ENCODE results near the gene RPL35A. TPM values are rescaled to one million over a fixed set of nuclear protein-coding genes. Genes with fewer than 3 reads are reported as not detected.

RPL35A gene
- total and polyA plus RNA-seq, 2 experiments from 2014 or later = 1,070 to 2,096 TPM

- Histone ChIP-seq H3K79me2 (replicated peaks; ENCODE audit: insufficient read depth) (no peaks in the 10 kb centered on the region), H3K27ac (ENCODE audit: low read depth) (no peak overlapping the region), H3F3A (replicated peaks; ENCODE audit: low read depth) (no peaks in the 10 kb centered on the region), H3K36me3 (ENCODE audit: insufficient read depth) (no peaks in the 10 kb centered on the region), H2AFZ (no peak overlapping the region), H3K27me3 (ENCODE audit: insufficient read depth) (no peaks in the 10 kb centered on the region), H3K9me2 (ENCODE audit: insufficient read depth) (no peaks in the 10 kb centered on the region), H3K4me1 (ENCODE audit: insufficient read depth) (no peaks in the 10 kb centered on the region), H3K4me2 (no peak overlapping the region), H4K20me1 (replicated peaks; ENCODE audit: insufficient read depth) (no peaks in the 10 kb centered on the region; the same call in 1 of the 2 replicates), H3K4me3 (no peak overlapping the region)
- Mint-ChIP-seq H3K36me3 (ENCODE audit: low read depth) (no peaks in the 10 kb centered on the region), H3K27me3 (ENCODE audit: insufficient read depth, low read depth, poor library complexity) (peaks cover 2% of the 10 kb centered on the region), H3K4me3 (no peak overlapping the region), H3K9me3 (no peaks in the 10 kb centered on the region), H3K4me1 (no peaks in the 10 kb centered on the region), H3K27ac (no peak overlapping the region)
- DNase-seq (ENCODE audit: low spot score) = peak; percentile 77
- TF ChIP-seq POLR2AphosphoS5 (IDR thresholded peaks at IDR 0.05; ENCODE audit: low read depth) (no peak), NANOG (IDR thresholded peaks at IDR 0.05; ENCODE audit: borderline replicate concordance) (no peak), CTCF (conservative IDR thresholded peaks at IDR 0.05; ENCODE audit: low read depth in 2 of 2) (peak; percentile 71 to 84), ZNF114 (CRISPR knock-in tag; IDR thresholded peaks at IDR 0.05) (no peak)
- peak; percentile 61 for ATAC-seq
These were observed 6.9 kb upstream of the RPL35A start for GRCh38 chr3:197942956-197943556.

- no peaks in the 10 kb centered on the region for H3K9me2 ChIP-seq (ENCODE audit: insufficient read depth)
- H3K36me3 ChIP-seq (ENCODE audit: insufficient read depth) = peaks cover 33% of the 10 kb centered on the region
- peaks cover 37% of the 10 kb centered on the region for H3K79me2 ChIP-seq (replicated peaks; ENCODE audit: insufficient read depth)
- peak overlapping the region; percentile 96 for H3K27ac ChIP-seq (ENCODE audit: low read depth)
- H3K4me1 ChIP-seq (ENCODE audit: insufficient read depth) = peaks cover 15% of the 10 kb centered on the region
- Mint-ChIP-seq H3K27me3 (ENCODE audit: insufficient read depth, low read depth, poor library complexity) (peaks cover 19% of the 10 kb centered on the region), H3K4me3 (peak overlapping the region; percentile 98), H3K9me3 (no peaks in the 10 kb centered on the region), H3K36me3 (ENCODE audit: low read depth) (peaks cover 46% of the 10 kb centered on the region), H3K27ac (peak overlapping the region; percentile 100), H3K4me1 (peaks cover 23% of the 10 kb centered on the region)
- no peak overlapping the region for H2AFZ ChIP-seq
- peaks cover 20% of the 10 kb centered on the region for H4K20me1 ChIP-seq (replicated peaks; ENCODE audit: insufficient read depth)
- DNase-seq (ENCODE audit: low spot score) = no peak
- H3F3A ChIP-seq (replicated peaks; ENCODE audit: low read depth) = peaks cover 32% of the 10 kb centered on the region
- no peak for ATAC-seq
- peak overlapping the region; percentile 82 for H3K4me2 ChIP-seq
- H3K4me3 ChIP-seq = peak overlapping the region; percentile 91
- H3K27me3 ChIP-seq (ENCODE audit: insufficient read depth) = no peaks in the 10 kb centered on the region
- no peak for TF ChIP-seq EZH2 (IDR thresholded peaks at IDR 0.05; ENCODE audit: low read depth, unreplicated experiment)
- no peak for TF ChIP-seq EZH2phosphoT487 (IDR thresholded peaks at IDR 0.05; ENCODE audit: unreplicated experiment)
- TF ChIP-seq POLR2AphosphoS5 (IDR thresholded peaks at IDR 0.05; ENCODE audit: low read depth) = no peak
- TF ChIP-seq CREB1 (CRISPR knock-in tag; IDR thresholded peaks at IDR 0.05; ENCODE audit: low read depth) = no peak
- TF ChIP-seq JUNB (IDR thresholded peaks at IDR 0.05; ENCODE audit: unreplicated experiment) = no peak
- no peak for TF ChIP-seq NANOG (IDR thresholded peaks at IDR 0.05; ENCODE audit: borderline replicate concordance)
- no peak for TF ChIP-seq ZNF462 (CRISPR knock-in tag; IDR thresholded peaks at IDR 0.05)
- no peak for TF ChIP-seq ZNF114 (CRISPR knock-in tag; IDR thresholded peaks at IDR 0.05)
These were observed 706 bp upstream of the RPL35A start for GRCh38 chr3:197949191-197949777.

Measured in GM23338 (cell line).